ENCODE data around the gene SEL1L3. TPM values are rescaled to one million over a fixed set of nuclear protein-coding genes. Genes with fewer than 3 reads are reported as not detected.

The SEL1L3 gene
- total RNA-seq, 4 donors from 2014 or later: 2.2 to 29.8 (median 5.4) TPM

GRCh38 chr4:25788703-25789238 is 74.0 kb downstream of the SEL1L3 start:
- peaks cover 3% of the 10 kb centered on the region for H3K27me3 ChIP-seq
- ATAC-seq: no peak
- WGBS, 2 donors (ENCODE audit: low coverage in 1 of 2): 76 to 79% methylated on average over 3 to 4 of the region's 4 CpGs
- no peaks in the 10 kb centered on the region for H3K4me1 ChIP-seq
- no peaks in the 10 kb centered on the region for H3K9me3 ChIP-seq
- no peak for TF ChIP-seq POLR2A (IDR thresholded peaks at IDR 0.05)
- H3K27ac ChIP-seq: no peak overlapping the region
- H3K4me3 ChIP-seq: no peak overlapping the region
- H3K36me3 ChIP-seq: no peaks in the 10 kb centered on the region

GRCh38 chr4:25786497-25787065 is 76.2 kb downstream of the SEL1L3 start:
- no peaks in the 10 kb centered on the region for H3K4me1 ChIP-seq
- H3K27me3 ChIP-seq: no peaks in the 10 kb centered on the region
- no peaks in the 10 kb centered on the region for H3K36me3 ChIP-seq
- no peak for ATAC-seq
- H3K4me3 ChIP-seq: no peak overlapping the region
- H3K27ac ChIP-seq: no peak overlapping the region
- WGBS, 2 donors (ENCODE audit: low coverage in 1 of 2): 47 to 84% methylated on average over 1 to 4 of the region's 4 CpGs
- no peak for TF ChIP-seq CTCF (IDR thresholded peaks at IDR 0.05)
- no peak for TF ChIP-seq POLR2AphosphoS5 (IDR thresholded peaks at IDR 0.05)
- TF ChIP-seq EP300 (IDR thresholded peaks at IDR 0.05): no peak
- no peak for TF ChIP-seq POLR2A (IDR thresholded peaks at IDR 0.05)
- H3K9me3 ChIP-seq: no peaks in the 10 kb centered on the region

- Histone ChIP-seq H3K4me3 (no peak overlapping the region), H3K9me3 (no peaks in the 10 kb centered on the region), H3K4me1 (no peaks in the 10 kb centered on the region), H3K27me3 (no peaks in the 10 kb centered on the region), H3K27ac (no peak overlapping the region), H3K36me3 (peaks cover 0 to 7% of the 10 kb centered on the region in 2 donors)
- WGBS, 2 donors (ENCODE audit: low coverage in 1 of 2): 51 to 64% methylated on average over 5 to 9 of the region's 9 CpGs
- no peak for TF ChIP-seq POLR2AphosphoS5 (IDR thresholded peaks at IDR 0.05)
- TF ChIP-seq POLR2A (IDR thresholded peaks at IDR 0.05): no peak
- no peak for ATAC-seq
Observed at GRCh38 chr4:25783943-25784342, 78.8 kb downstream of the SEL1L3 start.

- no peak overlapping the region for H3K27ac ChIP-seq
- no peak overlapping the region for H3K4me3 ChIP-seq
- TF ChIP-seq POLR2A (IDR thresholded peaks at IDR 0.05) (no peak), POLR2AphosphoS5 (IDR thresholded peaks at IDR 0.05) (no peak), CTCF (IDR thresholded peaks at IDR 0.05) (no peak), EP300 (IDR thresholded peaks at IDR 0.05) (no peak)
- H3K27me3 ChIP-seq: no peaks in the 10 kb centered on the region
- no peak for ATAC-seq
- H3K4me1 ChIP-seq: no peaks in the 10 kb centered on the region
- H3K9me3 ChIP-seq: peaks cover 0 to 4% (median 0%) of the 10 kb centered on the region in 3 donors
- 100% methylated on average over 1 of the region's 1 CpG; no CpG with 5 or more reads in 1 of the 2 donors for WGBS, 2 donors (ENCODE audit: low coverage in 1 of 2)
- H3K36me3 ChIP-seq: peaks cover 0 to 7% of the 10 kb centered on the region in 2 donors
Observed at GRCh38 chr4:25783126-25783525, 79.7 kb downstream of the SEL1L3 start.

GRCh38 chr4:25782482-25782881 is 80.3 kb downstream of the SEL1L3 start:
- Histone ChIP-seq H3K36me3 (peaks cover 0 to 7% of the 10 kb centered on the region in 2 donors), H3K27ac (no peak overlapping the region), H3K4me3 (no peak overlapping the region), H3K4me1 (no peaks in the 10 kb centered on the region), H3K27me3 (no peaks in the 10 kb centered on the region), H3K9me3 (peaks cover 0 to 8% (median 0%) of the 10 kb centered on the region in 3 donors)
- TF ChIP-seq POLR2A (IDR thresholded peaks at IDR 0.05) (no peak), POLR2AphosphoS5 (IDR thresholded peaks at IDR 0.05) (no peak), CTCF (IDR thresholded peaks at IDR 0.05) (no peak), EP300 (IDR thresholded peaks at IDR 0.05) (no peak)
- 77 to 88% methylated on average over 3 to 5 of the region's 7 CpGs for WGBS, 2 donors (ENCODE audit: low coverage in 1 of 2)
- no peak for ATAC-seq

GRCh38 chr4:25779021-25779420 is 83.8 kb downstream of the SEL1L3 start:
- Histone ChIP-seq H3K27me3 (no peaks in the 10 kb centered on the region), H3K36me3 (peaks cover 0 to 7% of the 10 kb centered on the region in 2 donors), H3K9me3 (peaks cover 0 to 8% (median 0%) of the 10 kb centered on the region in 3 donors), H3K27ac (no peak overlapping the region), H3K4me1 (no peaks in the 10 kb centered on the region), H3K4me3 (no peak overlapping the region)
- no peak for ATAC-seq
- TF ChIP-seq POLR2A (IDR thresholded peaks at IDR 0.05): no peak
- 84 to 87% methylated on average over 4 of the region's 4 CpGs for WGBS, 2 donors (ENCODE audit: low coverage in 1 of 2)

Measured in gastroesophageal sphincter (tissue), 4 donors.